Spleen (tissue), 7 donors: ENCODE measurements around the gene EHMT2.

ENCODE experiments used
- POLR2A ChIP-seq, 3 donors: fragments of 450-650 bp; IDR thresholded peaks; one replicate each; pipeline ENCODE4 v1.5.1; 2017; ENCODE audit warnings: antibody characterized with exemption in 3 of 3, mild to moderate bottlenecking in 1 of 3
- POLR2AphosphoS5 ChIP-seq, 3 donors: sonication (generic); formaldehyde crosslinking; IDR thresholded peaks; one replicate each; pipeline ENCODE4 v1.5.1; 2017; ENCODE audit warnings: antibody characterized with exemption in 3 of 3
- TF ChIP-seq, protein P1 (sequence below), 11 experiments: fragments of 200-600 bp in 7 of 11; fragments of 450-650 bp in 4 of 11; sonication (generic) in 4 of 11; IDR thresholded peaks in 8 of 11; conservative IDR thresholded peaks in 3 of 11; 1 replicate in 7 of 11; 2 replicates in 4 of 11; pipeline versions ENCODE4 v1.4.0 to v1.8.0; 2016 to 2021; ENCODE audit warnings: antibody characterized with exemption in 11 of 11, inconsistent platforms in 4 of 11, mild to moderate bottlenecking in 1 of 11
- donor health status: DM: no; HTN: no; CAD: no; lungs with moderate emphysema.
- donor health status: DM: no; HTN: no; CAD: no.
- donor health status: DM: no; HTN: no; CAD: no.

GRCh38 chr6:31877651-31878161 lies 19.8 kb downstream of the EHMT2 start:
- TF ChIP-seq, protein P1, sequence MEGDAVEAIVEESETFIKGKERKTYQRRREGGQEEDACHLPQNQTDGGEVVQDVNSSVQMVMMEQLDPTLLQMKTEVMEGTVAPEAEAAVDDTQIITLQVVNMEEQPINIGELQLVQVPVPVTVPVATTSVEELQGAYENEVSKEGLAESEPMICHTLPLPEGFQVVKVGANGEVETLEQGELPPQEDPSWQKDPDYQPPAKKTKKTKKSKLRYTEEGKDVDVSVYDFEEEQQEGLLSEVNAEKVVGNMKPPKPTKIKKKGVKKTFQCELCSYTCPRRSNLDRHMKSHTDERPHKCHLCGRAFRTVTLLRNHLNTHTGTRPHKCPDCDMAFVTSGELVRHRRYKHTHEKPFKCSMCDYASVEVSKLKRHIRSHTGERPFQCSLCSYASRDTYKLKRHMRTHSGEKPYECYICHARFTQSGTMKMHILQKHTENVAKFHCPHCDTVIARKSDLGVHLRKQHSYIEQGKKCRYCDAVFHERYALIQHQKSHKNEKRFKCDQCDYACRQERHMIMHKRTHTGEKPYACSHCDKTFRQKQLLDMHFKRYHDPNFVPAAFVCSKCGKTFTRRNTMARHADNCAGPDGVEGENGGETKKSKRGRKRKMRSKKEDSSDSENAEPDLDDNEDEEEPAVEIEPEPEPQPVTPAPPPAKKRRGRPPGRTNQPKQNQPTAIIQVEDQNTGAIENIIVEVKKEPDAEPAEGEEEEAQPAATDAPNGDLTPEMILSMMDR (IDR thresholded peaks at IDR 0.05 in 8 of 11, conservative IDR thresholded peaks at IDR 0.05 in 3 of 11), result no peak
- TF ChIP-seq POLR2A (IDR thresholded peaks at IDR 0.05) (no peak), POLR2AphosphoS5 (IDR thresholded peaks at IDR 0.05) (no peak)
